Erythroblast (primary cell): ENCODE results near the gene EPN2.
"Not testable (repeated sequence)": the region's sequence is repeated elsewhere in the genome, so short reads cannot be mapped to it uniquely, and the experiment has no call there.

Experiments used
- DNase-seq, 2 experiments: peaks; one replicate each; lab custom pipeline; 2025; lab: John Stamatoyannopoulos, UW
- GATA1 ChIP-seq: IDR thresholded peaks from 2 replicates; pipeline ENCODE4 v1.6.1; 2011; ENCODE audit warnings: low read depth, mild to moderate bottlenecking, control low read depth, low read length, moderate library complexity
- POLR2A ChIP-seq: IDR thresholded peaks from 2 replicates; pipeline ENCODE4 v1.6.1; 2011; ENCODE audit warnings: mild to moderate bottlenecking, low read length

Gene EPN2

GRCh38 chr17:19345486-19346350 is 108.6 kb downstream of the EPN2 start:
- no peak for DNase-seq
- TF ChIP-seq GATA1 (no peak), POLR2A (no peak)

GRCh38 chr17:19346351-19347255 is 109.4 kb downstream of the EPN2 start:
- TF ChIP-seq GATA1, result no peak
- TF ChIP-seq POLR2A, result no peak
- DNase-seq, result peak; percentile 78 to 83

- TF ChIP-seq POLR2A (no peak), GATA1 (no peak)
- DNase-seq, result no peak
Observed at GRCh38 chr17:19347323-19348080, 110.3 kb downstream of the EPN2 start.

DNA sequence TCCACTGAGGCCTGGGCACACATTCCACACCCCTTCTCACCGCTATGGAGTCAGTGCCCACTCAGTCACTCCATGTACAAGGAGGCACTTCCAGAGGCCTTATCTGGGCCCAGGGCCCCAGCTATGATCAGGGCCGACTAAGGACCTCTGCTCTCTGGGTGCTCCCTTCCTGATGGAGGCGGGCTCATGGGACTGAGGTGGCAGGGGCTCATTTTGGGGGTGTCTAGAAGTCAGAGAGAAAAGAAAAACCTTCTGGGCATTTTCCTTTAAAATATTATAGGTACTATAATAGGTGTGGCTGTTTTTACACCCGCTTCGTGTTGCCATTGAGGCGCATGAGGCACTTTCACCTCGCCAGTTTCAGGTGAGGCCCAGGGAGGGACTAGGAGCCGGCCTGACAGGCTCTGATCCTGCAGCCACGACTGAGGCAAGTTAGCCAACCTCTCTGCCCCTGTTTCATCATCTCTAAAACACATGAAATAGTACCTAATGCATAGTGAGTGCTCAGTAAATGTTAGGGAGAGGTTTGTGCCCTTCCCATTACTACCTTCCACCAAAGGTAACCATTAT is 111.0 kb downstream of the EPN2 start:
- no peak for DNase-seq

DNA sequence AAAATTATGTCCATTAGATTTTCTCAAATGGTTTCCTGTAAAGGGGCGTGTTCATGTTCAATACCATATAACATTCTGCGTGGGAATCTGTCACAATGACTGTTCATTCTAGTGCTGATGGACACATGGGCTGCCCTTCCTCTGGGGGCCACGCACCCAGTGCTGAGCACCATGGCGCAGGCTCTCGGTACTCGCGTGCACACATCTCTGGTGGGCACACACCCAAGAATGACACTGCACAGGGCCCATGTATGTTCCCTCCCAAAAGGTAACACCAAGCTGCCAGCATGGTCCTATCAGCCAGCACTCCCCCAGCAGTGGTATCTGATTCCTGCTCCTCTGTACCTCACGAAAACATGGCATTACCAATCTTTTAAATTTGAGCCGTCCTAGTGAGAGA is 111.6 kb downstream of the EPN2 start:
- TF ChIP-seq POLR2A (no peak), GATA1 (no peak)
- DNase-seq, result no peak

More for the DNA sequence above, 111.0 kb downstream of the EPN2 start:
- no peak for TF ChIP-seq GATA1
- no peak for TF ChIP-seq POLR2A

DNA sequence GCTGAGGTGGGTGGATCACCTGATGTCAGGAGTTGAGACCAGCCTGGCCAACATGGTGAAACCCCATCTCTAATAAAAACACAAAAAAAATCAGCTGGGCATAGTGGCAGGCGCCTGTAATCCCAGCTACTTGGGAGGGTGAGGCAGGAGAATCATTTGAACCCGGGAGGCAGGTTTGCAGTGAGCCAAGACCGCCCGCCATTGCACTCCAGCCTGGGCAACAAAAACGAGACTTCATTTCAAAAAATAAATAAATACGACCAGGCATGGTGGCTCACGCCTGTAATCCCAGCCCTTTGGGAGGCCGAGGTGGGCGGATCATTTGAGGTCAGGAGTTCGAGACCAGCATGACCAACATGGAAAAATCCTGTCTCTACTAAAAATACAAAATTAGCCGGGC is 116.2 kb downstream of the EPN2 start:
- DNase-seq, result not testable (repeated sequence)

DNA sequence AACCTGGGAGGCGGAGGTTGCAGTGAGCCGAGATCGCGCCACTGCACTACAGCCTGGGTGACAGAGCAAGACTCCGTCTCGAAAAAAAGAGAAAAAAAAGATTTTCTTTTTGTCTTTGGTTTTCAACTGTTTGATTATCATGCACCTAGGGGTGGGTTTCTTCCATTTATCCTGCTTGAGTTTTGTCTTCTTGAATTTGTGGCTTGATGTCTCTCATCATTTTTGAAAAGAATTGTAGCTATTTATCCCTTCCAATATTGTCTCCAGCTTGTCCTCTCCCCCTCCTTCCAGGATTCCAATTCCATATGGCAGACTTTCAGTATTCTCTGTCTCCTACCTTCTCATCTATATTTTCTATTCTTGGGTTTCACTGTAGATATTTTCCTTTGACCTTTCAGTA is 117.6 kb downstream of the EPN2 start:
- no peak for DNase-seq
- no peak for TF ChIP-seq POLR2A
- no peak for TF ChIP-seq GATA1

- DNase-seq, result no peak
- no peak for TF ChIP-seq GATA1
- TF ChIP-seq POLR2A, result no peak
Observed at GRCh38 chr17:19357351-19357750, 120.2 kb downstream of the EPN2 start.

DNA sequence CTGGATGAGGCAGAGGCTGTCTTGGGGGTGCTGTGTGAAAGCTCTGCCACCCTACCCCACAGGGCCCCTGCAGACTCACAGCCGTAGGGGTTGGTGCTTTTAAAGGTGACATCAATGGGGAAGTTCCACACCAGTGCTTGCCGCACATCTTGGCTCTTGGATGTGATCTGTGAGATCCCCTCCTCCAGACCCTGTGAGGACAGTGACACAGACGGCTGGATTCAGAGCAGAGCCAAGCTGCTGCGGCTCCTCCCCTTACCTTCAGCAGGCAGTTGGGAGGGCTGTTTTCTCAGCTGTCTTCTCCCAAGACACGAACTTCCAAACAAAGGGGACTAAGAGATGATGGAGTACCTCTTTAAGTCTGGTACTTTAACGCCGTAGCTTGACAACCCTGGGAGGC is 120.6 kb downstream of the EPN2 start:
- TF ChIP-seq POLR2A (no peak), GATA1 (no peak)
- DNase-seq, result no peak

DNA sequence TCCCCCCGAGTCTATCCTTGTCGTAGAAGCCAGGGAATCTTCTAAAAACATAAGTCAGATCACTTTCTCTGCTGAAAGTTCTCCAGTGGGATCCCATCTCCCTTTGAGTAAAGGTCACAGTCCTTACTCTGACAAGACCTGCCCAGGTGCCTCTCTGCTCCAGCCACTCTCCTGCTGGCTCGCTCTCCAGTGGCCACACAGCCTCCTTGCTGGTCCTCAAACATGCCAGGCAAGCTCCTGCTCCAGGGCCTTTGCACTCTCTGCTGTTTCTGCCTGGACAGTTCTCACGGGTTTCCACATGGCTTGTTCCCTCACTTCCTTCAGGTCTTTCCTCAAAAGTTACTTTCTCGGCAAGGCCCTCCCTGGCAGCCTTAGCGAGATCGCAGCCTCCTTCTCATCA is 122.0 kb downstream of the EPN2 start:
- no peak for DNase-seq
- TF ChIP-seq GATA1 (no peak), POLR2A (no peak)

DNA sequence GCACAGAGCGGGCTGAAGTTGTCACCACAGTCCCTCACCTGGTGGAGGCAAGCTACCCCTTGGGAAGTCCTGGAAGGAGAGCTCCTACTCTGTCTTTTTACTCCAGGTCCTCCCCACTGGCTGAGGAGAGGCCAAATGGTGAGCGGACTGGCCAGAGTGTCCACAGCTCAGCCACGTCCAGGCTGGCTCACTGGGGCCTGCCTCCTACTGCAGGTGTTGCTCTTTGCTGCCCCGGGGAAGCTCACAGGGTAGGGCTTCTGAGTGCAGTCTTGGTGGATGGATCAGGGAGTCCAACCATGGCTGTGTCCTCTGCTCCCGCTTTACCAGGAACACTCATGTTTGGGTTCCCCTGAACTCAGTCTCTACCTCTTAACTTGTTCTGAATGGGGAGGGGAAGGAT is 122.7 kb downstream of the EPN2 start:
- TF ChIP-seq POLR2A, result no peak
- no peak for TF ChIP-seq GATA1
- no peak for DNase-seq

DNA sequence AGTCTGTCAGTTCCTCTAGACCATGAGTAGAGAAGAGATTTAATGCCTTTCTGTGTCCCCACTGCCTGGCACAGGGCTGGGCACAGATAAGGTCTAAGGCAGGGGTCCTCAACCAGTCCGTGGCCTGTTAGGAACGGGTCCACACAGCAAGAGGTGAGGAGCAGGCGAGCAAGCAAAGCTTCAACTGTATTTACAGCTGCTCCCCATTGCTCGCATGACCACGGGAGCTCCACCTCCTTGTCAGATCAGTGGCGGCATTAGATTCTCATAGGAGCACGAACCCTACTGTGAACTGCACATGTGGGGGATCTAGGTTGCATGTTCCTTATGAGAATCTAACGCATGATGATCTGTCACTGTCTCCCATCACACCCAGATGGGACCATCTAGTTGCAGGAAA is 123.6 kb downstream of the EPN2 start:
- TF ChIP-seq GATA1 (no peak), POLR2A (no peak)
- DNase-seq, result no peak

DNA sequence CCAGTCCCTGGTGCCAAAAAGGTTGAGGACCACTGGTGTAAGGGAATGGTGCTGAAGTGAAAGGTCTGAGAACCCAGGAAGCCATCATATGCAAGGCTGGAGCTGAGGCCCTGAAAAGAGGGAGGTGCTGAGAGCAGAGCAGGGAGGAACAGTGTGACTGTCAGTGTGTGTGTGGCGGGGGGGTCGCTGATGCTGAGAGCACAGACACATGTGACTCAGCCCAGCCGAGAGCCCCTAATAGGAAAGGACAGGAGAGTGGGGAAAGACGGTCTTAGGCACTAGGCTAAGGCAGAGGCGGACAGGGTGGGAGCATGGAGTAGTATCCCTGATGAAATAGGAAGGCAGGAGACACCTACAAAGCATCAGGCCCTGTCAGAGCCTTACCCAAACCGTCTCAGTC is 124.2 kb downstream of the EPN2 start:
- DNase-seq, result peak; percentile 20 to 29
- no peak for TF ChIP-seq POLR2A
- no peak for TF ChIP-seq GATA1
